GM10847 (cell line): Measurements from ENCODE around the gene CXCL6.

ENCODE experiments used
- POLR2A ChIP-seq: IDR thresholded peaks from 2 replicates; pipeline ENCODE4 v1.6.1; 2011; ENCODE audit not compliant: insufficient read length; ENCODE audit errors: extremely low read depth

The CXCL6 gene

DNA sequence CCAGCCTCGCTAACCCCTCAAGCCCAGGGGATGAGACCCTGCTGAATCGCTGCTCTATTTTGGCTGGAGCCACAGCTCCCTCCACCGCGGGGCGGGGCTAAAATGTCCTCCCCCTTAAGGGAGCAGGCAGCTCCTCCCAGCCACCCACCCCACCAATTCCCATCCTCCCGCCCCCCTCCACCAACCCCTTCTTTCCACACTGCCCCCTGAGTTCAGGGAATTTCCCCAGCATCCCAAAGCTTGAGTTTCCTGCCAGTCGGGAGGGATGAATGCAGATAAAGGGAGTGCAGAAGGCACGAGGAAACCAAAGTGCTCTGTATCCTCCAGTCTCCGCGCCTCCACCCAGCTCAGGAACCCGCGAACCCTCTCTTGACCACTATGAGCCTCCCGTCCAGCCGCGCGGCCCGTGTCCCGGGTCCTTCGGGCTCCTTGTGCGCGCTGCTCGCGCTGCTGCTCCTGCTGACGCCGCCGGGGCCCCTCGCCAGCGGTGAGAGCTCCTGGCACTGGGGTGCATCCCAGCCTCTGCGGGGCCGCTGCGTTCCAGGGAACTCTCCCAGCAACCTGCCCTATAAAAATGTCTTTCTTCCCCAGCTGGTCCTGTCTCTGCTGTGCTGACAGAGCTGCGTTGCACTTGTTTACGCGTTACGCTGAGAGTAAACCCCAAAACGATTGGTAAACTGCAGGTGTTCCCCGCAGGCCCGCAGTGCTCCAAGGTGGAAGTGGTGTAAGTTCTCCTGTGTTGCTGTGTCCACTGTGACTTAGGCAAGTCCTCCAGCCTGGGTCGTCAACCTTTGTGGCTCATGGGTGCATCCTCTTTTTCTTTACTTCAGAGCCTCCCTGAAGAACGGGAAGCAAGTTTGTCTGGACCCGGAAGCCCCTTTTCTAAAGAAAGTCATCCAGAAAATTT is at the start of gene CXCL6:
Gene CXCL6 (plus strand): TSS at position 306 of the 907 bp plus-strand sequence. CDS start 73 bp downstream, at position 379.
- TF ChIP-seq POLR2A: no peak

DNA sequence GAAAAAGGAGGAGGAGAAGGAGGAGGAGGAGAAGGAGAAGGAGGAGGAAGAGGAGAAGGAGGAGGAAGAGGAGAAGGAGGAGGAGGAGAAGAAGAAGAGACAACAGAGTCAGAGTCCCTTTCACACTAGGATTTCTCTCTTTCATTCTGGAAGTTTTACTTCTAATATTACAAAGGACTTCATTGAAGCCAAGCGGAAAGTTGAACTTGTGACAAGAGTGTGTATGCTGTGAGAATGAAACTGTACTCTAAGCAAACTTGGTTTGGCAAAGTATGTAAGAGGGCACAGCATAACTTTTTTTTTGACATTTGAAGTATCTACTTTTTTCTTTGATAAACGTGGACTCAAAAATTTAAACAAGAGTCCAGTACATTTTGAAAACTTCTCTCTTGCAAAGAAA is 48.1 kb upstream of the CXCL6 start:
- no peak for TF ChIP-seq POLR2A

DNA sequence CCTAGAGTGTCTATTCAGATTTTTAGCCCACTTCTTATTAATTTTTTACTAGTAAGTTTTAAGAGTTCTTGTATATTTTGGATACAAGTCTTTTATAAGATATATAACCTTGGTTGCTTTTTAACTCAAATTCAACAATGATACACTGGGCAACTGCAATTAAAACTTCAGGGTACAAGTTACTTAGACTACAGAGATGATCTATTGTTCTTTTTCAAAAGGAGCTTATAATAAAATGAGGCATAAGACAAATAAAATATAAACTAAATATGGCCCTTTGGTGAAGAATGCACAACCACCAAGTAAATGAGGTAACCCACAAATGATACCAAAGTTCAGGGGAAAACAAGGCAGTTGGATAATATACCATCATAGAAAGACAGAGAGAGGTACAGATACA is 37.6 kb upstream of the CXCL6 start:
- TF ChIP-seq POLR2A: no peak

DNA sequence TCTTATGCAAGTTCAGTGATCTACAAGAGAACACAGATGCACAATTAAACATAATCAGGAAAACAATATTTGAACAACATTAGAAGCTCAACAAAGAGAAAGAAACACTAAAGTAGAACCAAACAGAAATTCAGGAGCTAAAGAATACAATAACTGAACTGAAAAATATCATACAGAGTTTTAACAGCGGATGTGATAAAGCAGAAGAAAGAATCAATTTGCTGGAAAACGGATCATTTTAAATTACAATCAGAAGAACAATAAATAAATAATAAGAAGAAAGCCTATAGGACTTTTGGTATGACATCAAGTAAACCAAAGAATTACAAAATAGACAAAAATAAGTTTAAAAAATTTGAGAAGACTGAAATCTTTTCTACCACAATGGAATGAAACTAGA is 36.3 kb upstream of the CXCL6 start:
- TF ChIP-seq POLR2A: no peak

DNA sequence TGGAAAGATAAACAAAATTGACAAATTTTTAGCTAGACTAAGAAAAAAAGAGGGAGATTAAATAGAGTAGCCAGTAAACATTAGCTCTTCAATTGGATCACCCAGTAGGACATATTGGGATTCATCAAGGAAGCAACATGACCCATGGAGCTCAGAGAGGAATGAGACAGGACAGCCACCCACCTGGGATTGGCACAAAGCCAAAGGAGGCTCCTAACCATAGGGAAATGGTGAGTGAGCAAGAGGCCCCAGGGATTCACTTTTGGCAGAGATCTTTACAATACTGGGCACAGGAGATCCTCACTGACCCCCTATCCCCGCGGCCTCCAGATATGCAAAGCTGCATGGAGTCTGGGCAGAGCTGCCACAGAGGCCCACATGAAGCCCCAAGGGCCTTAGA is 34.8 kb upstream of the CXCL6 start:
- TF ChIP-seq POLR2A: no peak

DNA sequence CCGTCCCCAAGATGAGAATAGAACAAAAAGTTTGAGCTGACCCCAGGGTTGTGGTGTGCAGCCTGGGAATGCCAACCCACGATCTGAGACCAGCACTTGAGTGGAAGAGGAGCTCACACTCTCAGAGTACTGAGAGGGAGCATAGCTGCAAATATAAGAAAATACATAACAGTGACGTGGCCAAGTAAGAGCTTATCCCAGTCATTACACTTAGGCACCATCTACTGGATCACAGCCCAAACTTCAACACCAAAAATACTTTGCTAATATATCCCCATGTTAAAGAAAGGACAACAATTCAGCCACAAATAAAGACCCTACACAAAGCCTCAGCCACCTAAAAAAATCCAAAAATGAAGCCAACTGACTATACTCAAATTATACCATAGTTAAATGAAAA is 33.3 kb upstream of the CXCL6 start:
- no peak for TF ChIP-seq POLR2A

DNA sequence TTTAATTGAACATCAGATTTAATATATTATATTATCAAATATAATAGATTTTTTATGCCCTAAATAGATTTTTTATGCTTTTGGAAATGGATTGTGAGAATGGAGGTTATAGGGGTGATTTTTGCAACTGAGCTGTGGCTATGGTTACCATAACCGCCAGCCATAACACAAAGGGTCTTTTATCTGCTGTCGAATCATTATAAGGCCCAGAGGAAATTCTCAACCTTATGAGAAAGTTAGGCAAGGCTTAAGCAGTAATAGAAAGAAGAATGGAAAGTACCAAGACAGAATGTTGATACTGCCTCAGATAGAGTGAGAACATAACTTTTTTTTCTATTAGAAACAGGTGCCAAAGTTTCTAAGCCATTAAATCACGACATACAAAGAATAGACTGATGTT is 26.3 kb upstream of the CXCL6 start:
- TF ChIP-seq POLR2A: no peak

DNA sequence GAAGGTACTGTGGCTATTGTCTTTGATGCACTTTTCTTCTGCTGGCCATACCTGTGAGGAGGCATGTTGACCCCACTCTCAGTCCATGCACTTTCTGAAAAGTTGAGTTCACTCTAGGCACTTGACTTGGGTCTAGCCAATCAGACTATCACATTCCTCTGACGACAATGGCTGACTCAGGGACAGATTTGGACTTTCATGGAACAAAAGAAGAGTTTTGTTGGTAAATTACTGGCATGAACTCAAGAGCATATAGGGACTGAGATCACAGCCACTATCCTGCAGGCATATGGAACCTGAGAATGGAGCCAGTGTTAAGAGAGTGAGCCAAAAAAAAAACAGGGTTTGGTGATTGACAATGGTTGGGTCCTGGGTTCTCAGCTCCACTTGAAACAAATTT is 24.6 kb upstream of the CXCL6 start:
- TF ChIP-seq POLR2A: no peak

DNA sequence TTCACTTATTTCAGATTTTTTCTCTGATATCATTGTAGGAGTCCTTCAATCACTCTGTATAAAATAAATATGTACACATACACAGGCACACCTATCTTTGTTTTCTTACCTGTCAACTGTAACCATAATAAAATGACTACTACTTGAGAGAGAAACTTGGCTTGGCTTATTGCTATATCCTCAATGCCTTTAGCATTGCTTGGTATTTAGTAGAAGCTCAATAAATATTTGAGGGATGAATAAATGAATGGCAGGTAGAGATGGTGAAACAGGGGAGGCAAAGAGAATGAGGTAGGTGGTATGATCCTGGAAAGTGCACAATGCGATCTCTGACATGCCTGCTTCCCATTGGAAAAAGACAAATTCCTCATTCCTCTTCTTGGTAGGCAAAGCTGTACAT is 21.8 kb upstream of the CXCL6 start:
- TF ChIP-seq POLR2A: no peak

DNA sequence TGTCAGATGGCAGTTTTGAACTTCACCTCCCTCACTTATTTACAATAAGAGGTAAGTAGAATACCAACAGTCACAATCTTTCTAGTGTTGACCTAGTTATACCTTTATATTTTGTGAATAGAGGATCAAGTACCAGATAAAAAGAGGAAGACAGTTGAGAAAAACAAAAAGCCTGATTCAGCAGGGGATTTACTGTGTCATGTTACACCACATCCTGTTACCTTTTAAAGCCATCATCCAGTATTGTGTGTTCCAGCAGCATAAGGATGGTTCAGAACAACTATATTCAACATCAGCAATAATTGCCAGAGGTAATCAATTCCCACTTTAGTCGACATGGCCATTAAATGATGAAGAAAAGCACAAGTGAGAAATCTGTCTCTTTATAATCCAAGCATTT is 21.3 kb upstream of the CXCL6 start:
- no peak for TF ChIP-seq POLR2A

DNA sequence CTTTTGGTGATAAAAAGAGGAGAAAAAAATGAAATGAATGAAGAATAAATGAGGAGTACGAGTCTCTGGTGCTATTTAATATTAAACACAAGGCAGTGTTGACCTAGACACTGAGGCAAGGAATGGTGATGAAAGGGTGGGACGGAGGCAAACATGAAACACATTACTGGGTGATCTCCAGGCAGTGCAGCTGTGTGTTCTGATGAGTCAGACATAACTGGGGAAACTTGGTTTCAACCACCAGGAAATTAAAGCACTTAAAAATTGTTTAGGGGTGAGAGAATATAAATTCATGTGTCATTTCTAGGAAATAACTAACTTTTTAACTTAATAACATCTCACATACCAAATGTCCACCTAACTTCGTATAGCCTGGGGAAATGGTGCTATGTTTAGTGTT is 19.7 kb upstream of the CXCL6 start:
- TF ChIP-seq POLR2A: no peak

DNA sequence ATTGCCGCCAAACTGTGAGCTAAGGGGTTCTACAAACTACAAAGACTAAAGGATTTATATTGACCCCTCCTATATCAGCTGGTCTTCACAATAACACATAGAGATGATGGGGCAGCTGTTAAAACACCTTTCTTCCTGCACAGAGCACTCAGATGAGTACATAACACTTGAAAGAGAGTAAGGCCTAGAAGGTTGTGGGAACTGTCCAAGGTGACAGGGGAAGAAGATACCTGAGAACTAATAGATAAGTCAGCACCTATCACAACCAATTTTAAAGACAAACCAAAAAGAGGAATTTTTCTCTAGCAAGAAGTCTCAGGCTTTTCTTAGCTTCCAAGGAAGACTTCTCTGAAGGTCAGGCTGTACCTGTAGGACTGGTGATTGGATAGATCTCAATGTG is 19.1 kb upstream of the CXCL6 start:
- no peak for TF ChIP-seq POLR2A

DNA sequence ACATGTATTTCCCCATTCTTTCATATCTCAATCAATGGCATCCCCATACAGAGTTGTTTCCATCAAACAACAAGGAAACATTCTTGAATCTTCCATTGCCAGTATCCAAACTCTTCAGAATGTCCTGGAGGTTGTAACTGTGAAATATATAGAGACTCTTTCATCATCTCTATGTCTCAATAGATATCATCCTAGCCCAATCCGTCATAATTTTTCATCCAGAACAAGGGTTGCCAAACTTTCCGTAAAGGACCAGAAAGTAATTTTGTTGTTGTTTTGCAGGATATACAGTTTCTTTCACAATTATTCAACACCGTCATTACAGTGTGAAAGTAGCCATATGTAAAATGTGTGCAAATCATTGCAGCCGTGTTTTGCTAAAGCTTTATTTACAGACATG is 15.2 kb upstream of the CXCL6 start:
- TF ChIP-seq POLR2A: no peak

DNA sequence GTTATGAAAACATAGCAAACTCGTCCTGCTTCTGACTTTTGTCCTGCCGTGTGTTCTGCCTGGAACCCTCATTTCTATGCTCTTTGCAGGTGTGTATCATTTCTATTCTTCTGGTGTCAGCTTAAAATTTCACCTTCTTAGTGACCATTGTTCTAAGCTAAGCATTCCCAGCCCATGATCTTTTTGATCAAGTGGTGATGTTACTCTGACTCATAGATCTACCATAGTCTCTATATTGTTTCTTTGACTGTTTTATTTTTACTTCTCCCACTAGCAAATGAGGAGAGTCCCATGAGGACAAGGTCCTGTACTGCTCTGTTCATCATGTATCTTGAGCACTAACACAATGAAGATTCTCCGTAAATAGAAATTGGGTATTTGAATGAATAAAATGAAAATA is 14.1 kb upstream of the CXCL6 start:
- no peak for TF ChIP-seq POLR2A

DNA sequence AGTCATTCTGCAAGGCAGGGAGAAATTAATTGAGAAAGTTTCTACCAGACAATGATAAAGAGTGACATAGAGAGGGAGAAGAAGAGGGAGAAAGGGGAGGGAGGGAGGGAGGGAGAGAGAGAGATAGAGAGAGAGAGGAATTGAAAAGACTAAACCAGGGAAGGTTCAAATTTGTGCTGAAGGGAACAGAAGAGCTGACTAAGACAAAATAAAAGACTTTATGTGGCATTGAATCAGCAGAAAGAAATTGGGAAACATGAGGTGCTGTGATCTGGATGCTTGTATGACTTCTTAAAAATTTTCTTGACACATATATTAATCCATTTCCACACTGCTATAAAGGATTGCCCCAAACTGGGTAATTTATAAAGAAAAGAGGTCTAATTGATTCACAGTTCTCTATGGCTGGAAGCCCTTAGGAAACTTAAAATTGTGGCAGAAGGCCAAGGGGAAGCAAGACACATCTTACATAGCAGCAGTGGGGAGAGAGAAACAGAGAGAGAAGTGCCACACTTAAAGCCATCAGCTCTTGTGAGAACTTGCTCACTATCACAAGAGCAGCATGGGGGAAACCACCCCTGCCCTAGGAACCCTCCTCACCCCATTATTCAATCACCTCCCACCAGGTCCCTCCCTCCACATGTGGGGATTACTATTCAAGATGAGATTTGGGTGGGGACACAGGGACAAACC is 13.5 kb upstream of the CXCL6 start:
- TF ChIP-seq POLR2A: no peak

DNA sequence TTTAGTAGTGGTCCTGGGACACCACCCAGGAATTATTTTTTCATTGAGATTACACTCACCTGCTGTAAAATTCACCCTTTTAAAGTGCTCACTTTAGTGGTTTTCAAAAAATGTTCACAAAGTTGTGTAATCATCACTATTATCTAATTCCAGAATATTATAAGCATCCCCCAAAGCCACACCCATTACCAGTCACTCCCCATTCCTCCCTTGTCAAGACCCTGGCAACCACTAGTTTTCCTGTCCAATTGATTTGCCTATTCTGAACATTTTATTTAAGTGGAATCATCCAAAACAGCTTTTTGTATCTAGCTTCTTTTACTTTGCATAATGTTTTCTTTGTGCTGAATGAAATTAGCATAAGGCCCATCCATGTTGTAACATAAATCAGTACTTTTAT is 12.7 kb upstream of the CXCL6 start:
- TF ChIP-seq POLR2A: no peak
